ENCODE results near the gene DLGAP5.

- TF ChIP-seq CTCF (IDR thresholded peaks at IDR 0.05; ENCODE audit: insufficient read depth, low read length, poor library complexity, severe bottlenecking) (no peak), EZH2phosphoT487 (conservative IDR thresholded peaks at IDR 0.05; ENCODE audit: low read length) (no peak)
Observed at GRCh38 chr14:55191203-55192053, at the start of gene DLGAP5.
